Heart left ventricle (tissue), 13 donors: Measurements from ENCODE around the gene DNAJC27.

ENCODE experiments used
- POLR2A ChIP-seq, 2 donors: fragments of 450-650 bp; IDR thresholded peaks; one replicate each; pipeline ENCODE4 v1.6.1; 2017; ENCODE audit warnings: antibody characterized with exemption in 2 of 2, mild to moderate bottlenecking in 2 of 2, moderate library complexity in 2 of 2
- TF ChIP-seq, protein P1 (sequence below), 12 donors: fragments of 200-600 bp; sonication (generic) in 4 of 12; IDR thresholded peaks; one replicate each; pipeline versions ENCODE4 v1.5.0 to v1.8.0; 2018 to 2022; ENCODE audit warnings: antibody characterized with exemption in 12 of 12, mild to moderate bottlenecking in 5 of 12
- donor health status: ischemic (EF 13 %, LVEDD 7.1; RV severe dilation, severe dysfunction).
- donor health status: DM: no; HTN: yes; CAD: no.
- donor health status: DM: no; HTN: no; CAD: no.
- donor health status: ischemic (EF 25% LVEDD 6.9; RV normal size, moderate dysfunction).
- donor health status: ischemic (EF 25% LVEDD 5.7; RV mildly dilated, moderate dysfunction).
- donor health status: ischemic (EF 35%, LVEDD 5.7; RV mildly dilated, moderate dysfunction).
- donor health status: nonischemic (EF 11% LVEDD 7.7; RV severe dilation, severe dysfunction).
- donor health status: DM: yes; HTN: yes; CAD: no.
- donor health status: PGD.
- donor health status: ischemic (EF 29% LVEDD 5.4; RV normal size, mild dysfunction).
- donor health status: nonischemic (EF 23%, LVEDD 6.1; RV moderate dilation, normal function).

GRCh38 chr2:24898122-24899109 lies 73.3 kb downstream of the DNAJC27 start:
- TF ChIP-seq, protein P1, sequence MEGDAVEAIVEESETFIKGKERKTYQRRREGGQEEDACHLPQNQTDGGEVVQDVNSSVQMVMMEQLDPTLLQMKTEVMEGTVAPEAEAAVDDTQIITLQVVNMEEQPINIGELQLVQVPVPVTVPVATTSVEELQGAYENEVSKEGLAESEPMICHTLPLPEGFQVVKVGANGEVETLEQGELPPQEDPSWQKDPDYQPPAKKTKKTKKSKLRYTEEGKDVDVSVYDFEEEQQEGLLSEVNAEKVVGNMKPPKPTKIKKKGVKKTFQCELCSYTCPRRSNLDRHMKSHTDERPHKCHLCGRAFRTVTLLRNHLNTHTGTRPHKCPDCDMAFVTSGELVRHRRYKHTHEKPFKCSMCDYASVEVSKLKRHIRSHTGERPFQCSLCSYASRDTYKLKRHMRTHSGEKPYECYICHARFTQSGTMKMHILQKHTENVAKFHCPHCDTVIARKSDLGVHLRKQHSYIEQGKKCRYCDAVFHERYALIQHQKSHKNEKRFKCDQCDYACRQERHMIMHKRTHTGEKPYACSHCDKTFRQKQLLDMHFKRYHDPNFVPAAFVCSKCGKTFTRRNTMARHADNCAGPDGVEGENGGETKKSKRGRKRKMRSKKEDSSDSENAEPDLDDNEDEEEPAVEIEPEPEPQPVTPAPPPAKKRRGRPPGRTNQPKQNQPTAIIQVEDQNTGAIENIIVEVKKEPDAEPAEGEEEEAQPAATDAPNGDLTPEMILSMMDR (IDR thresholded peaks at IDR 0.05): no peak
- no peak for TF ChIP-seq POLR2A (IDR thresholded peaks at IDR 0.05)
